ENCODE results near the gene MED15.

Gene MED15

GRCh38 chr22:20571078-20571503 lies 63.7 kb downstream of the MED15 start:
- DNase-seq (ENCODE audit: low spot score), result no peak

GRCh38 chr22:20571531-20572007 lies 64.2 kb downstream of the MED15 start:
- no peak for DNase-seq (ENCODE audit: low spot score)

- no peak for DNase-seq (ENCODE audit: low spot score)
Observed at GRCh38 chr22:20572132-20572802, 64.9 kb downstream of the MED15 start.

- no peak for DNase-seq (ENCODE audit: low spot score)
Observed at GRCh38 chr22:20573176-20573832, 65.9 kb downstream of the MED15 start.

DNA sequence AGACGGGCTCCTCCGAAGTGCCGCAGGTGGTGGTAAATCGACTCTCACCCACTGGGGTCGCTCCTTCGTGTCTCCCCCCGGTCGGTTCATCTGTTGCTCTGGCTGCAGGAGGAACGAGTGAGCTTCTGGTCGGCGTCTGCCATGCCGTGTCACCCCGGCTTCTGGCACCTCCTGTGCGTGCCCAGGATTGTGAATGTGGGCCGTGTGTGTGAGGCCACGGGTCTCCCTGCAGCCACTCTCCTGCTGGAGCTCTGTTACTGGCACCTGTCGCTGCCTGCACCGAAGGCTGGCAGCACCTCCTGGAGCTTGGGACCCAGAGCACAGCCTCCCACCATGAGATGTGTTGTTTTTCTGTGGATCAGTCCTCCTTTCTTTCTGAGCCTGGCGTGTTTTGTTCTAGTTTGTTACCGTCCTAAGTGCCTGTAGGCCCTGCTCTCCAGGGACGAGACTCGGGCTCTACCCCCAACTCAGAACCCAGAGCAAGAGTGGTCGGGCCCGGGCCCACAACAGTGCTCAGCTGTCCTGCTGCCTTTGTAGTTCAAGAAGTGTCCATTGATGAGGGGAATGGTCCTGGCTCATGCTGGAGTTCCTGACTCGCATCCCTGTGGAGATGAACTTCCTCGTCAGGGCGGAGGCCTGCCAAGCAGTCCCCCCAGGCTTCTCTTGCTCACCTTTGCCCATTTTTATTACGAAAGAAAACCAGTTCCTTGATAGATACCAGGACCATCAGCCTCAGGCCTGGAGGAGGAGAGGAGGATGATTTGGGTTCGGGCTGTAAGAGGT lies 66.6 kb downstream of the MED15 start:
- DNase-seq (ENCODE audit: low spot score), result no peak

DNA sequence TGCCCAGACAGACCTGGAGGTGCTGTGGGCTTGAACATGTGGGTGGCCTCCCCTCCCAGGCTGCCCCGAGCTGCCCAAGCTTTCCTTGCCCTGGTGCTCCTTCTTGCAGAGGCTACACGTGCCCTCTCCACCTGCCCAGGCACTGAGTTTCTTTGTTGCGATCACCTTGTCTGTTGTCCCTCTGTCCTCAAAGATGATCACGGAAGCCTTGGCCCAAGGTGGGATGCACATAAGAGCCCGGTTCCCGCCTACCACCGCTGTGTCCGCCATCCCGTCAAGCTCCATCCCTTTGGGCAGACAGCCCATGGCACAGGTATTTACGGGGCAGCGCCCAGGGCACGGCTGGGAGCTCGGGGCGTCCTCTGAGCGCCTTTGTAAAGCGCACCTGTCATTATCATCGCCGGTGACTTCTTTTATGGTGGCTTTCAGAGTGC lies 67.5 kb downstream of the MED15 start:
- no peak for DNase-seq (ENCODE audit: low spot score)

DNA sequence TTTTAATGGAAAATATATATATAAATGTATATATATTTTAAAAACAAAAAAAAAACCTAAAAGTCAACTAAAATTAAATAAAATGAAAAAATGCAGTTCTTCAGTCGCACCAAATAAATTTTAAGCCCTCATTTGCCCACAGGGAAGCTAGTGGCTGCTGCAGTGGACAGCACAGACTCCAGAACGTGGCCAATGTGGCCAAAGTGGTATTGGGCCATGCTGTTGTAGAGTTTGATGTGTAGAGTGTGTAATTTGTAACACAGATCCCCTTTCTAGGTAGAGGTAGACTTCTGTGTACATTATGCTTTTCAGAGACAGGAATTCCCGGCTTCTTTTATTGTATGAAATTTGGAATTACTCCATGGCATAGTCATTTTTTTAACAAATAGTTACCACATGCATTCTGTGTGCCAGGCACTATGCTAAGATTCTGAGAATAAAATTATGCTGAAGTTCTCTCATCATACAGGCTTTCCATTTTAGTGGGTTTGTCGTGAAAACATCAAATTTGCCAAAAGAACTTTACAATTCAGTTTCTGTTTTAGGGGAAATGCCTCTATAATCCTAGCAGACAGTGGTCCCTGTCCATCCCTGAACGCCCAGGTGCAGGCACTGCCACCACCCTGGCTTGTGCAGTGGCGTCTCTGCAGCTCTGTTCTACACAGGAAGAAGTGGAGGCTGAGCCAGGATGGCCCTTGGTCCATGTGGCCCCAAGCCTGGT lies 68.5 kb downstream of the MED15 start:
- DNase-seq (ENCODE audit: low spot score), result no peak

- DNase-seq (ENCODE audit: low spot score), result no peak
Observed at GRCh38 chr22:20576445-20576816, 69.0 kb downstream of the MED15 start.

- DNase-seq (ENCODE audit: low spot score), result no peak
Observed at GRCh38 chr22:20577045-20577444, 69.6 kb downstream of the MED15 start.

DNA sequence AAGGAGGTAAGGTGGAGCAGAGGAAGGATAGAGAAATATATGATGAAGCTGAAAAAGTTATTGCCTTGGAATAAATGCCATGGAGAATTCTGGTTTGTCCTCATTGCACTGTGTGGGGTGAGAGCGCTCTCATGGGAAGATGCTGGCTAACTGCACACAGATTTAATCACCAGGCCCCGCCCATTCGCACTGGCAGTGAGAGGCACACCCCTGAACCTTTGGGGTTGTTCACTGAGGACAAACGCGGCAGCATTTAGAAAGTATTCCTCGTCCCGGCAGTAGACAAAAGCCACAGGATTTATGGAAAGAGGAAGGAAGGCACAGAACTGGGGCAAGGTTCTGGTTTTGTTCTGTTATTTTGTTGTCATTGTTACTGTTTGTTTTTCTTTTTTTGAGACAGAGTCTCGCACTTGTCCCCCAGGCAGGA lies 70.2 kb downstream of the MED15 start:
- no peak for DNase-seq (ENCODE audit: low spot score)

GRCh38 chr22:20578192-20578591 lies 70.8 kb downstream of the MED15 start:
- no peak for DNase-seq (ENCODE audit: low spot score)

GRCh38 chr22:20578707-20579106 lies 71.3 kb downstream of the MED15 start:
- no peak for DNase-seq (ENCODE audit: low spot score)

DNA sequence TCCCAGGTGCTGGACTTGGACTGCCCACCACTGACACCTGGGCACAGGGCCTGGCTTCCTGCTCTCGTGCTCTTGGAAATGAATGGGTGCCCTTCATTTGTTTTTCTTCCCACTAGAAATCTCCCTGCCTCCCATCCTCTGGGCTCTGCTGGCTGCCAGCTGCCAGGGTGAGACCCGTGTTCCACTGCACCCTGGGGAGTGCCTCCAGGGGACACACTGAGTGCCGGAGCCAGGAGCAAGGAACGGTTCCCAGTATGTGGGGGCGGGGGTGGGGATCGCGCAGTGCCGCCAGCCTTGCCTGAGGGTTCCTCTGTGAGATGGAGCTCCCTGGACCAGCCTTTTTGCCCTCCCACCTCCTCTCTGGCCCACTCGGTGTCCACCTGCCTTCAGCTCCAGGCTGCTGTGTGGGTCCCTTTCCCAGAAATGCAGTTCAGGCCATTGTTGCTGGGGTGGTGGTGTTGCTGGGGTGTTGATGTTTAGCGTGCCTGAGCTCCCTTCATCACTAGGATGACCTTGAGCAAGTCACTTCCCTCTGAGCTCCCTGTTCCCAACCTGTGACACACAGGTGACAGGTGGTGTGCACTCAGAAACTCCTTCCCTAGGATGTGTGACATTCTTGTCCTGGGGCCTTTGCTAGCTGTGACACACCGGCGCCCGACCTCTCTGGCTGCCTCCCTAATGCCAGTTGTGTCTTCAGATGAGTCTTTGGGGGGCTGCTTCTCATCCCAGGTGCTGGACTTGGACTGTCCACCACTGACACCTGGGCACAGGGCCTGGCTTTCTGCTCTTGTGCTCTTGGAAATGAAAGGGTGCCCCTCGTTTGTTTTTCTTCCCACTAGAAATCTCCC lies 72.1 kb downstream of the MED15 start:
- DNase-seq (ENCODE audit: low spot score), result no peak

- no peak for DNase-seq (ENCODE audit: low spot score)
Observed at GRCh38 chr22:20580179-20580578, 72.8 kb downstream of the MED15 start.

GRCh38 chr22:20580611-20581502 lies 73.4 kb downstream of the MED15 start:
- no peak for DNase-seq (ENCODE audit: low spot score)

DNA sequence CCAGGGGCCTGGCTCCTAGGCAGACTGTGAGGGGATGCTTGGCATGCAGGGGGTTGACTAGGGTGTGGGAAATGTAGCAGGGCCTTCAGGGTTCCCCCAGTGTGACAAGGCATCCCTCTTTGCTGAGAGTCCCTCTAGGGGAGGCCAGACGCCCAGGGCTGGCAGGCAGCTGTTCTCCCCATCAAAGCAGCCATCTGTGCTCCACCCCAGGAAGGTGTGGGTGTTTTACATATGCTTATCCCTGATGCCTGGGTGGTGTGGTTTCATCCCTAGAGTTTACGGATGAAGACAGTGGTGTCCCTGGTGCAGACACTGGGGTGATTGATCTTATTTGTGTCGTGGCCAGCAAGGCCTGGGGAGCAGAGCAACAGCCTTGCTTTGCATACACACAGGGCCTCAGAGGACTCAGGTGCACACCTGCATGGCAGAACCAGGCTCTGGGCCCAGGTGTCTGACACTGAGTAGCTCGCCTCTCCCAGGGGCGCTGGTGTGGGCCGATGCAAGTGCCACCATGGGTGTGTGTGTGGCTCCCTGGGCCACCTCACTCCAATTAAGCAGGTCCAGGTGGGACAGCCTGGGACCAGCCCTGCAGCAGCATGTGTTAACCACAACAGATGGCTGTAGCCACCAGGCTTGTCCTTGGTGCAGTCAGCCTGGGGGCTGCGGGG lies 74.2 kb downstream of the MED15 start:
- no peak for DNase-seq (ENCODE audit: low spot score)

- no peak for DNase-seq (ENCODE audit: low spot score)
Observed at GRCh38 chr22:20582171-20582511, 74.7 kb downstream of the MED15 start.

- no peak for DNase-seq (ENCODE audit: low spot score)
Observed at GRCh38 chr22:20582520-20583361, 75.3 kb downstream of the MED15 start.

GRCh38 chr22:20583471-20583922 lies 76.1 kb downstream of the MED15 start:
- no peak for DNase-seq (ENCODE audit: low spot score)
